ENCODE measurements around the gene RRP9. TPM values are rescaled to one million over a fixed set of nuclear protein-coding genes. Genes with fewer than 3 reads are reported as not detected.

RRP9 gene
- total RNA-seq, 4 donors from 2014 or later: 14.9 to 32.9 (median 21.3) TPM

GRCh38 chr3:51986010-51986947, 44.6 kb upstream of the RRP9 start:
- no peak overlapping the region for H3K4me3 ChIP-seq
- H3K4me1 ChIP-seq: peaks cover 0 to 40% (median 18%) of the 10 kb centered on the region in 4 donors
- H3K36me3 ChIP-seq: peaks cover 0 to 50% (median 0%) of the 10 kb centered on the region in 3 donors
- 84 to 85% methylated on average over 9 to 12 of the region's 12 CpGs for WGBS, 2 donors
- no peak for DNase-seq (ENCODE audit: low spot score in 2 of 2)
- H3K27ac ChIP-seq: peak overlapping the region in 2 of 4 donors; percentile 23 to 65
- no peaks in the 10 kb centered on the region for H3K27me3 ChIP-seq
- H3K9me3 ChIP-seq: no peaks in the 10 kb centered on the region
- TF ChIP-seq CTCF (IDR thresholded peaks at IDR 0.05) (no peak), EP300 (IDR thresholded peaks at IDR 0.05) (no peak), POLR2A (IDR thresholded peaks at IDR 0.05) (no peak)

GRCh38 chr3:51985063-51985462, 43.4 kb upstream of the RRP9 start:
- 85 to 86% methylated on average over 6 of the region's 6 CpGs for WGBS, 2 donors
- H3K27me3 ChIP-seq: no peaks in the 10 kb centered on the region
- TF ChIP-seq POLR2A (IDR thresholded peaks at IDR 0.05): no peak
- TF ChIP-seq CTCF (IDR thresholded peaks at IDR 0.05): no peak
- no peak for TF ChIP-seq EP300 (IDR thresholded peaks at IDR 0.05)
- H3K9me3 ChIP-seq: no peaks in the 10 kb centered on the region
- peaks cover 0 to 42% (median 0%) of the 10 kb centered on the region in 3 donors for H3K36me3 ChIP-seq
- H3K4me1 ChIP-seq: peaks cover 0 to 42% (median 20%) of the 10 kb centered on the region in 4 donors
- H3K4me3 ChIP-seq: no peak overlapping the region
- H3K27ac ChIP-seq: peak overlapping the region in 2 of 4 donors; percentile 93
- no peak for DNase-seq (ENCODE audit: low spot score in 2 of 2)

DNA sequence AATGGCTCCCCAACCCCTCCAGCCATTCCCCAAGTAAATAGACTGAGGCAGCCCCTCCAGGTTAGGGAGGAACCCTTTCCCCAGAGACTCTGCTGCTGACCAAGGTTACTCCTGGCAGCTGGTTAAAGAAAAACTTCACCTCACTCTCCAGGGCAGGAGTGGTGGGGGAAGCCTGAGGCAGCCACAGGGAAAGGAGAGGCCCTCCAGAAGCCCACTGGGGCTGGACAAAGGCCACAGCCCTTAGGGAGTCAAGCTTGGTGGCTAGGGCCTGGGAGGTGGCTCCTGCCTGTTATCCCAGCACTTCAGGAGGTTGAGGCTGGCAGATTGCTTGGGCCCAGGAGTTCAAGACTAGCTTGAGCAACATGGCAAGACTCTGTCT, 42.6 kb upstream of the RRP9 start:
- Histone ChIP-seq H3K27ac (peak overlapping the region in 3 of 4 donors; percentile 93 to 96 (median 93)), H3K9me3 (no peaks in the 10 kb centered on the region), H3K4me1 (peaks cover 0 to 42% (median 20%) of the 10 kb centered on the region in 4 donors), H3K36me3 (peaks cover 0 to 46% (median 0%) of the 10 kb centered on the region in 3 donors), H3K27me3 (no peaks in the 10 kb centered on the region), H3K4me3 (peak overlapping the region in 1 of 4 donors; percentile 59)
- no peak for DNase-seq (ENCODE audit: low spot score in 2 of 2)
- TF ChIP-seq POLR2A (IDR thresholded peaks at IDR 0.05) (no peak), CTCF (IDR thresholded peaks at IDR 0.05) (no peak), EP300 (IDR thresholded peaks at IDR 0.05) (no peak)

DNA sequence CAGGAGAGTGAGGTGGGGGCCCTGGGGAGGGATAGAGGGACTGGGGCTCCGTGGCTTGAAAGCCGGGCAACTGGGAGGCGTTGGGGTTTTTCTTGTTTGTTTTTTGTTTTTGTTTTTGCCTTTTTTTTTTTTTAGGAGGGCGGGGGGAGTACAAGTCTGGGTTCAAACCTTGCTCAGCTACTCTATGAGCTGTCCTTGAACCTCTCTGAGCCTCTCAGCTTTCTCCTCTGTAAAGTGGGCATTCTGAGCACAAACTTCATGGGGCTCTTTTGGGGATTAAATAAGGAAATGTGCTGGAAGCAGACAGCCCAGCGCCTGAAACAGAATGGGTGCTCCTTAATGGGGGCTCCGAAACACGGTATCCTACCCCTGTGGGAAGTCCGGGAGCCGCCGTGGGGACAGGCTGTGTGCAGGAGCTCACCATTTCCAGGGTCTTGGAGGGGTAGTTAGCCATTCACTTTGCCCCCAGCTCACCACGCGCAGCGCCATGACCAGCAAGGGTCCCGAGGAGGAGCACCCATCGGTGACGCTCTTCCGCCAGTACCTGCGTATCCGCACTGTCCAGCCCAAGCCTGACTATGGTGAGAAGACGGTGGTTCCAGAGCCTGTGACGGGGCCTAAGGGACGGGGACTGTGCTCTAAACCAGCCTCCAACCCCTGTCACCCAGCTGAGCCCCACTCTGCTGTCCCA, 42.0 kb upstream of the RRP9 start:
- H3K36me3 ChIP-seq: peaks cover 0 to 40% (median 0%) of the 10 kb centered on the region in 3 donors
- H3K4me1 ChIP-seq: peaks cover 0 to 42% (median 20%) of the 10 kb centered on the region in 4 donors
- WGBS, 2 donors: 61 to 68% methylated on average over 20 to 22 of the region's 22 CpGs
- no peak for DNase-seq (ENCODE audit: low spot score in 2 of 2)
- no peaks in the 10 kb centered on the region for H3K27me3 ChIP-seq
- peak overlapping the region; percentile 81 to 96 (median 93) for H3K27ac ChIP-seq
- H3K4me3 ChIP-seq: peak overlapping the region; percentile 53 to 76 (median 60)
- TF ChIP-seq POLR2A (IDR thresholded peaks at IDR 0.05) (no peak), CTCF (IDR thresholded peaks at IDR 0.05) (no peak), EP300 (IDR thresholded peaks at IDR 0.05) (no peak)
- no peaks in the 10 kb centered on the region for H3K9me3 ChIP-seq
